NCI-H774 (cell line): Measurements from ENCODE around the gene PDZD4.

Experiments
- DNase-seq: peaks from one replicate; lab custom pipeline; 2025; lab: John Stamatoyannopoulos, UW

The PDZD4 gene

DNA sequence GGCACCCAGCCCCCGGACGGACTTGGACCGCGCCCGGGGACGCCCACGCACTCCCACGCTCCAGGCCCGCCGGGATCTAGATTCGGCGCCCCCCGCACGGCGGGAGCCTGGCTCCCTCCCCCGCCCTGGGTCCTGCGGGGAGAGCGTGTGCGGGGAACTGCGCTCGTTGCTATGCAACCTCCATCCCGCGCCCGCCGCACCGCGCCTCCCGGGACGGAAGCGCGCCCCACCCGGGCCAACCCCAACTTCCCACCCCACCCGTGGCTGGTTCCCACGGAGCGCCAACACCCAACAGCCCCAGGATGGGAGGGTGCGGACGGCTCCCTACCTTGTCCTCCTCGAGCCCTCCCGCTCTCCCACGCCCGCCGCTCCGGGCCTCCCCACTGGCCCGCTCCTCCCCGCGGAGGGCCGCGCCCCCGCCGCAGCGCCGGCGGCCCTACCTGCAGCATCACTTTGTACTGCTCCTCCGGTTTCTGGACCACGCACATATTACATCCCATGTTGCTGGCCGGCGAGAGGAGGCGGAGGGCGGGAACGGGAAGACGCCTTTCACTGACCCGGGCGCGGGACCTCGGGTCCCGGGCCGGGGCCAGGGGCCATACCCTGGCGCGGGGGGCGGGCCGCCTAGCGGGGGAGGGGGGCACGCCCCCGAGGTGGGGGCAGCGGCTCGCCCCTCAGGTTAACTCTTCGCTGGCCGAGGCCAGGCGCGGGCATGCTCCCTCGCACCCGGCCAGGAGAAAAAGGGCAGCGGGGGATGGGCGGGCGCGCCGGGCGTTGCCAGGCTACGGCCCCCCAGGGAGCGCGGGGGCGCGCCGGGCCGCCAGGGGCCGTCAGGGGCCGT lies at the start of gene PDZD4:
Gene PDZD4 (minus strand): TSS at position 746 of the 841 bp plus-strand sequence. CDS start 246 bp downstream, at position 500.
- DNase-seq = no peak

GRCh38 chrX:153879741-153880439 lies 49.5 kb upstream of the PDZD4 start:
- no peak for DNase-seq

DNA sequence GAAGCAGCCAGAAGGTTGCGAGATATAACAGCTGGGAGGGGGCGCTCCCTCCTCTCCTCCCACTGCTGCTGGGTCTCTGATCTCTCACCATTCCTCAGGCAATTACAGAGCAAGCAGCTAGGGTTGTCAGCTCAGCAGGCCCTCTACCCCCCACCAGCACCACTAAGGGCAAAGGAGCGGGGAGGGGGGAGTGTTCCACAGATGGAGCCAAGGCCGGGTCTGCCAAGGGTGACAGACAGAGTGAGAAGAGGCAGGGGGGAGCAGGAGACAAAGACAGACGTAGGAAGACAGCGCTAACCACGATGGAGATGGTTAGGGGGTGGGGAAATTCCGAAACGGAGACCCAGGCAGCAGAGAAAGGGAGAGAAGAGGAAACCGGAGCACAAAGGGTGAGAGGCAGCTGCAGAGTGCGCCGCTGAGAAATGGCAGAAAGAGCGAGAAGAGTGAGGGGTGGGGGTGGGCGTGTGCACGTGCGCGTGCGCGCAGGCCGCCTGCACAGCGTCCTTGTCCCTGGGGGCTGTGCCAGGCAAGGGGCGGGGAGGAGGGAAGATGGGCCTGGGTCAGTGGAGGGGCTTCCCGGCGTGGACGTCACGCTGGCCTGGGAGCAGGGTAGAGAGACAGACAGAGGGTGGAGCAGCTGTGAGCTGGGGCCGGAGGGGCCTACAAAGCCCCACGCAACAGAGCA lies 48.8 kb upstream of the PDZD4 start:
- DNase-seq = no peak

GRCh38 chrX:153878345-153878744 lies 48.0 kb upstream of the PDZD4 start:
- DNase-seq = no peak

- no peak for DNase-seq
Measured at GRCh38 chrX:153877571-153878261, 47.4 kb upstream of the PDZD4 start.

DNA sequence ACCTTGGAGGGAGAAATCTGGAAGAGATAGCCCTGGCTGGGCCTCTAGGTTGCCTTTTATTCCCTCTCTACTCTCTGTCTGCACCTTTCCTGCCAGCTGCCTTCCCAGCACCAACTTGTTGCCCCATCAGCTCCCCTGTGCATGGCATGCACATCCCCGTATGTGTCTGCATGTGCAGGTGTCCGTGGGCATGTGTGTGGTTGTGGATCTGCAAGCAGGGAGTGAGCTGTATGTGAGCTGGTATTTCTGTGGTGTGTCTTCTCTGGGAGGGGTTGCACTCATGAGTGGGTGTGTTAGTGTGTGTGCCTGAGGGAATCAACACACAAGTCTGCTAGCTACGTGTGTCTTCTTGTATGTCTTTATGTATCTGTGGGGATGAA lies 45.8 kb upstream of the PDZD4 start:
- DNase-seq = no peak

DNA sequence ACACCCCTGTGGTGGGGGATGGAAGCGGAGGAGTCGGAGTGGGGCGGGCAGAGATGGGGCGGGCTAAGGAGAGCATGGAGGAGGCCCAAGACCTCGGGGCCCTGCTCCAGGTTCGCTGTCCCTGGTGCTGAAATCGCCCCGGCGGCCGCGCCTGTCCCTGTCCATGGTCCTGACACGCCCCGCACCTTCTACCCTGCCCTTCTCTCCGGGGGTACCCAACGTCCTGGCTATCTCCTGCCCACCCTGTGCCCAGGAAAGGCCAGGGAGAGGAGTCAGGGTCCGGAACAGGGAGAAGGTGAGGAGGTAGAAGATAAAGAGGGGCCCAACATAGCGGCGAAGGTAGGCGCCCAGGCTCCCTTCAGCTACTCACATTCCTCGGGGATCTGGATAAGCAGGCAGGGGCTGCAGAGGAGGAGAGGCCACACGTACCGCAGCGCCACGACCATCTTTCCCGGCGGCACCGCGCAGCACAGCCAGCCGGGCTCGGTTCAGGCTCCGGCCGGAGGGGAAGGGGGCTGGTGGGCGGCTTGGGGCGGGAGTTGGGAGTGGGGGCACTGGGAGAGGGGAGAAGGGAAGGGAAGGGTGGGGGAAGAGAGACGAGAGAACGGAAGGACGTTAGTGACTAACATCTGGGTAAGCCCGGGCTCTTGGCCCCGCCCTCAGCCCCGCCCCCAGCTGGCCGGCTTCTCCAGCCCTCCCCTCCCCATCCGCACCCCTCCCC lies 45.2 kb upstream of the PDZD4 start:
- no peak for DNase-seq

GRCh38 chrX:153874366-153875125 lies 44.2 kb upstream of the PDZD4 start:
- DNase-seq = no peak

DNA sequence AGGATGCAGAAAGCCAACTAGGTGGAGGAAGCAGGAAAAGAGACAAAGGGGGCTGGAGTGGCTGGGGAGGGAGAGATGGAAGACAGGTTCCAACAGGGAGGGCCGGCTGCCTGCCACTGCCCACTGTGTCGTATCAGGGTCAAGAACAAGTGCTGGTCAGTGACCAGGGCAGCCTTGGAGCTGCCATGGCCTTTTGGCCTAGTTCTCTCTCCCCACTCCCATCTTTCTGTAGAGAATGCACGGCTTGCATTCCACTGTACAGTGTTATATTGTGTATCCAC lies 43.7 kb upstream of the PDZD4 start:
- no peak for DNase-seq

GRCh38 chrX:153873282-153874084 lies 43.1 kb upstream of the PDZD4 start:
- DNase-seq = no peak

DNA sequence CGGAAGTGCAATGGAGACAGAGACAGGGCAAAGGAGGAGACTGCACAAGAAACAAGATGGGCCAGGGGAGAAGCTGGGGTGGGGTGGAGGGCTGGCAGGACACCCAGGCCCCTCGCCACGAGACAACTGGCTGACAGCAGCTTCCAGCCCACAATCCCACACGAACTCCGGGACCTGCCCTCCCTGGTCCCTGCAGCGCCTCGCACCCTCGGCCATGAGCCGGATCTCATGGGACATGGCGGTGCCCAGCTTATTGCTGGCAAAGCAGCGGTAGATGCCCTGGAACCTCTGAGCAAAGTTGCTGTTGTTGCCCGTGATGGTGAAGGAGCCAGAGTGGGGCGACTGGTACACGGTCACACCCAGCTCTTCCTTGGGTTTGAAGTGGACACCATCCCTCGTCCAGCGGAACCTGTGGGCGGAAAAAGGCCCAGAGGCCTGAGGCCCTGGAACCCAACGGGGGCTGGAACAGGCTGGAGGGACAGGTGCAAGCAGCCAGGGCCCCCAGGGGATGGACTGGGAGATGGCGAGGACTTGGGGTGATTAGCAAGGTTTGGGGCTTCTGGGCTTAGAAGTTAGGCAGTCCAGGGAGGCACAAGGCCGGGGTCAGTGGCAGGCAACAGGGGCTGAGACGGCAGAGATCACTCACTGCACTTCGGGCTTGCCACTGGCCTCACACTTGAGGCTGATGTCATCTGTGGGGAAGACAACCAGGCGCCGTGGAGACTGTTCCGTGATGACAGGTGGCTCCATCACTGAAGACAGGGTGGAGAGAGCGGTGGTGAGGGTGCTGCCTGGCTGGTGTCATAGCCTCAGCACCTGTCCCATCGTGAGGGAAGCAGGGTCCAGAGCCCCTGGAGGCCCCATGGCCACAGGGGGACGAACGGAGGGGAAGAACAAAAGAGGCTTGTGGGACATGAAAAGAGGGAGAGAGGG lies 41.9 kb upstream of the PDZD4 start:
- DNase-seq = no peak

DNA sequence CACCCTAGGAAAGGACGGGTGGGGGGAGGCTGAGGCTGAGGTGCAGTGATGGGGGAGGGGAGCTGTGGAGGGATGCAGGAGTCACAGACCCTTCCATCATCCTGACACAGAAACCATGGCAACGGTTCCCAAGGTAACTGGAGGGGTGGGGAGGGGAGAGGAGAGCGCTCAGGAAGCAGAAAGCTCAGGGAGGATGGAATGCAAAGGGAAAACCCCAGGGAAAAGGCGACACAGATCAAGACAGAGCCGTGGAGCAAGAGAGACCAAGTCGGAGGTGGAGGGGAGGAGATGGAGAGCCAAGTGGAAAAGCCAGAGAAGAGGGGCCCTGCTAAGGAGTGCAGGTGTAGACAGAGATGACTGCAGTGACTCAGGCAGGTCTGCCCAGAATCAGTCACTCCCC lies 41.1 kb upstream of the PDZD4 start:
- no peak for DNase-seq

- no peak for DNase-seq
Measured at GRCh38 chrX:153870791-153871360, 40.5 kb upstream of the PDZD4 start.

DNA sequence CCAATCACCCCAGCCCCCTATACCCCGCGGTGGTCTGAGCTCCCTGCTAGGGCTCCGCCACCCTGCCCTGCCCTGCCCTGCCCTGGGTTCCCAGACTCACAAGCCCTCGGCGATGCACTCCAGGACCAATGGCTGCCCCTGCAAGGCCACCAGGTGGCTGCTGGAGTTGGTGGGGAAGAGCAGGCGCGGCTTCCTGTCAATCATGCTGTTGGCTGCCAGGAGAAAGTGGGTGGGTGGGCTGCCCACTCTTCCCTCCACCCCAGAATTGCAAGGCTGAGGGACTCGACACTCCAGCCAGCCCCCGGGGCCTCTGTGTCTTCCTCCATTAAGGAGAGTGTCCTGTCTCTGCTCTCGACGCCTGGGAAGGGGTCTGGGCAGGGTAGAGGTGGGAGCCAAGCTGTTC lies 39.9 kb upstream of the PDZD4 start:
- DNase-seq = no peak

DNA sequence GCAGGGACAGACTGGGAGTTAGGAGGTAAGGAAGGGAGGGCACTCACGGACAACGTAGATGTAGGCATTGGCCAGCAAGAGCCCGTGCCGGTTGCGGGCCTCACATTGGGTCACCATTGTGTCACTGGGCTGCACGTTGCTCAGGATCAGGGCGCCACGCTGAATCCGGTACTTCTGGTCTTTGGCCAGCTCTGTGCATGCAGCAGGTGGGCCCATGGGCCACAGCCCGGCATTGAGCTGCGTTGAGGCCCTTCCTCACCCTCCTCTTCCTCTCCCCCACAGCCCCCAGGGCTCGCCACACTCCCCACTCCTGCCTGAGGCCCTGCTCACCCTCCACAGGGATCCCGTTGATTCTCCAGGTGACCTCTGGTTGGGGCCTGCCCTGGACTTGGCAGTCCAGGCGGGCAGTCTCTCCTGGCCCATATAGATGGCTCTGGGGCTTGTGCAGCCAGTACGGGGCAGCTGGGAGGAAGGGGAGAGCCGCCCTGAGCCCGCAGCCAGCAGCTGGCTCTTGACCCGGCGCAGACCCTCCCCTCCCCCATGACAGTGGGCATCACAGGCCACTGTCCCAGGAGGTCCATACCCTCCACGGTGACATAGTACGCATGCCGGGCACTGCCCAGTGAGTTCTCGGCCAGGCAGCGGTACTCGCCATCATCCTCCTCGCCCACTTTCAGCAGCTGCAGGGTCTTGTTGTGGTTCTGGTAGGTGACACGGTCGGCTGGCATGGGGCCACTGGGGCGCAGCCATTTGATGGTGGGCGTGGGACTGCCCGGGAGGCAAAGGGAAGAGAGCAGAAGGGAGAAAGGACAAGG lies 39.3 kb upstream of the PDZD4 start:
- no peak for DNase-seq

- no peak for DNase-seq
Measured at GRCh38 chrX:153868576-153869472, 38.5 kb upstream of the PDZD4 start.

- no peak for DNase-seq
Measured at GRCh38 chrX:153867671-153868070, 37.3 kb upstream of the PDZD4 start.
